Liver (tissue), 9 donors: ENCODE measurements around the gene KSR2. TPM values are rescaled to one million over a fixed set of nuclear protein-coding genes. Genes with fewer than 3 reads are reported as not detected.

ENCODE experiments used
- DNase-seq: peaks from one replicate; pipeline ENCODE4 v3.0.0-alpha.2; 2017; ENCODE audit warnings: low spot score
- H3K27ac ChIP-seq, 2 donors: one replicate each; pipeline ENCODE4 v1.7.0; 2013; ENCODE audit warnings: inconsistent platforms in 2 of 2, low read length in 2 of 2, control low read depth in 1 of 2, low read depth in 1 of 2, mild to moderate bottlenecking in 1 of 2
- H3K27me3 ChIP-seq, 4 donors: one replicate each; pipeline versions ENCODE4 v1.6.1 to v1.7.0; 2013; ENCODE audit warnings: low read length in 3 of 4, inconsistent platforms in 1 of 4, mild to moderate bottlenecking in 1 of 4, moderate library complexity in 1 of 4; ENCODE audit not compliant: control insufficient read depth in 4 of 4, insufficient read depth in 4 of 4
- H3K36me3 ChIP-seq, 4 donors: one replicate each; pipeline versions ENCODE4 v1.6.1 to v1.7.0; 2013; ENCODE audit warnings: low read length in 3 of 4, mild to moderate bottlenecking in 3 of 4, low read depth in 1 of 4, moderate library complexity in 1 of 4; ENCODE audit not compliant: control insufficient read depth in 4 of 4, insufficient read depth in 3 of 4
- H3K4me1 ChIP-seq, 4 donors: one replicate each; pipeline versions ENCODE4 v1.6.1 to v1.7.0; 2013; ENCODE audit warnings: low read length in 3 of 4, mild to moderate bottlenecking in 3 of 4, moderate library complexity in 1 of 4; ENCODE audit not compliant: control insufficient read depth in 4 of 4, insufficient read depth in 4 of 4
- H3K4me3 ChIP-seq, 3 donors: one replicate each; pipeline versions ENCODE4 v1.6.1 to v1.7.0; 2013; ENCODE audit warnings: low read length in 3 of 3, control low read depth in 1 of 3, low read depth in 1 of 3, mild to moderate bottlenecking in 1 of 3
- H3K9ac ChIP-seq, 2 donors: one replicate each; pipeline ENCODE4 v1.7.0; 2013; ENCODE audit warnings: low read length in 2 of 2, mild to moderate bottlenecking in 2 of 2, moderate library complexity in 2 of 2, control low read depth in 1 of 2, low read depth in 1 of 2
- H3K9me3 ChIP-seq, 4 donors: one replicate each; pipeline versions ENCODE4 v1.6.1 to v1.7.0; 2013; ENCODE audit warnings: low read length in 3 of 4; ENCODE audit not compliant: control insufficient read depth in 4 of 4
- CTCF ChIP-seq: fragments of 150-350 bp; IDR thresholded peaks from 2 replicates; pipeline ENCODE4 v1.5.1; 2017; ENCODE audit warnings: improper control_type of control experiment, low read depth, low read length; ENCODE audit not compliant: missing input control
- FOXA1 ChIP-seq: IDR thresholded peaks from 2 replicates; pipeline ENCODE4 v1.6.1; 2016; ENCODE audit warnings: antibody characterized with exemption
- JUND ChIP-seq, 2 donors: IDR thresholded peaks; 2 replicates each; pipeline ENCODE4 v1.6.1; 2016; ENCODE audit warnings: antibody characterized with exemption in 2 of 2
- NR2F2 ChIP-seq: IDR thresholded peaks from 2 replicates; pipeline ENCODE4 v1.6.1; 2016; ENCODE audit warnings: antibody characterized with exemption
- RAD21 ChIP-seq, 2 donors: IDR thresholded peaks; 2 replicates each; pipeline ENCODE4 v1.6.1; 2016; ENCODE audit warnings: antibody characterized with exemption in 2 of 2, mild to moderate bottlenecking in 2 of 2
- REST ChIP-seq: IDR thresholded peaks from 2 replicates; pipeline ENCODE4 v1.6.1; 2016; ENCODE audit warnings: antibody characterized with exemption, mild to moderate bottlenecking
- RXRA ChIP-seq, 2 donors: IDR thresholded peaks; 2 replicates each; pipeline ENCODE4 v1.6.1; 2017 to 2018; ENCODE audit warnings: antibody characterized with exemption in 2 of 2, mild to moderate bottlenecking in 1 of 2
- SP1 ChIP-seq: IDR thresholded peaks from 2 replicates; pipeline ENCODE4 v1.6.1; 2018; ENCODE audit warnings: antibody characterized with exemption, mild to moderate bottlenecking
- YY1 ChIP-seq: IDR thresholded peaks from 2 replicates; pipeline ENCODE4 v1.6.1; 2016; ENCODE audit warnings: antibody characterized with exemption, mild to moderate bottlenecking
- WGBS: extraction: QIAGEN DNeasy Blood & Tissue Kit; methylation state at CpG from one replicate; pipeline ENCODE4 v1.1.7; 2013; 5-methylcytosine and 5-hydroxymethylcytosine counted together
- polyA plus RNA-seq, 2 donors: library from polyadenylated mRNA; stranded (reverse) in 1 of 2; unstranded in 1 of 2; fragments of 200-250 nt in 1 of 2; fragments of >200 nt in 1 of 2; fragmentation: Nextera tagmentation in 1 of 2; extraction: Ambion mirVana in 1 of 2; gene quantifications; one replicate each; pipeline versions ENCODE4 v1.2.1 to v1.2.3, GENCODE V29; 2013 to 2015
- total RNA-seq, 2 donors: library from RNA; depleted of rRNA; stranded (reverse); fragments of >200 nt; gene quantifications; one replicate each; pipeline ENCODE4 v1.2.3, GENCODE V29; 2014
- TF ChIP-seq, protein P1 (sequence below): IDR thresholded peaks from 2 replicates; pipeline ENCODE4 v1.6.1; 2016; ENCODE audit warnings: antibody characterized with exemption
- TF ChIP-seq, protein P2 (sequence below): IDR thresholded peaks from 2 replicates; pipeline ENCODE4 v1.6.1; 2016; ENCODE audit warnings: antibody characterized with exemption
- TF ChIP-seq, protein P3 (sequence below): IDR thresholded peaks from 2 replicates; pipeline ENCODE4 v1.6.1; 2016; ENCODE audit warnings: antibody characterized with exemption
- donor health status: healthy.
- donor health status: healthy.
- donor health status: healthy.
- donor health status: healthy.
- donor health status: healthy.

Gene KSR2
- total and polyA plus RNA-seq, 4 donors = under 0.01 to 0.02 (median under 0.01) TPM; not detected in 1

- Histone ChIP-seq H3K9ac (no peak overlapping the region), H3K27me3 (no peaks in the 10 kb centered on the region), H3K9me3 (no peaks in the 10 kb centered on the region), H3K4me3 (no peak overlapping the region), H3K27ac (no peak overlapping the region), H3K4me1 (peaks cover 5 to 13% (median 6%) of the 10 kb centered on the region in 4 donors), H3K36me3 (no peaks in the 10 kb centered on the region)
- 92% methylated on average over 3 of the region's 3 CpGs for WGBS
- TF ChIP-seq, protein P1, sequence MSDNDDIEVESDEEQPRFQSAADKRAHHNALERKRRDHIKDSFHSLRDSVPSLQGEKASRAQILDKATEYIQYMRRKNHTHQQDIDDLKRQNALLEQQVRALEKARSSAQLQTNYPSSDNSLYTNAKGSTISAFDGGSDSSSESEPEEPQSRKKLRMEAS = no peak
- no peak for TF ChIP-seq NR2F2
- no peak for DNase-seq
These were observed 478.7 kb downstream of the KSR2 start for GRCh38 chr12:117490130-117490529.

DNA sequence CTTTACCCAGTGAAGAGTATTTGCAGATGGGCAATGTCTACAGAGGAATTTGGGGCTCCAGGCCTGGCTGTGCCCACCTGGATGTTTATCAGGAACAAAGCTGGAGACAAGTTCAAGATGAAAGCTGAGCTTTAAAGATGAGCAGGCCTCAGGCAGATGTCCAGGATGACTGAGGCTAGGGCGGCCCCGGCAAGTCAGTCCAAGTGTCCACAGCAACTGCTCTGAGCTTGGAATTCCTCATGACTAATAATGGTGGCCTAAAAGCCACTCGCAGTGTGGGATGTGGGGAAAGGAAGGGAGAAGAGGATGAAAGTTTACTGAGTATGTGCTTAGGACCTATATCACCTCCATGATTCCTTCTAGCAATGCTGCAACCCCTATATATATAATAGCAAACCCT is 479.1 kb downstream of the KSR2 start:
- Histone ChIP-seq H3K4me1 (peaks cover 2 to 9% (median 3%) of the 10 kb centered on the region in 4 donors), H3K4me3 (no peak overlapping the region), H3K36me3 (no peaks in the 10 kb centered on the region), H3K9ac (no peak overlapping the region), H3K27me3 (no peaks in the 10 kb centered on the region), H3K9me3 (no peaks in the 10 kb centered on the region), H3K27ac (no peak overlapping the region)
- TF ChIP-seq RAD21 (IDR thresholded peaks at IDR 0.05) (no peak), REST (no peak), RXRA (IDR thresholded peaks at IDR 0.05) (no peak), YY1 (no peak), CTCF (no peak), JUND (IDR thresholded peaks at IDR 0.05) (no peak)
- TF ChIP-seq, protein P1 = no peak
- WGBS = 94% methylated on average over 3 of the region's 3 CpGs
- no peak for DNase-seq

DNA sequence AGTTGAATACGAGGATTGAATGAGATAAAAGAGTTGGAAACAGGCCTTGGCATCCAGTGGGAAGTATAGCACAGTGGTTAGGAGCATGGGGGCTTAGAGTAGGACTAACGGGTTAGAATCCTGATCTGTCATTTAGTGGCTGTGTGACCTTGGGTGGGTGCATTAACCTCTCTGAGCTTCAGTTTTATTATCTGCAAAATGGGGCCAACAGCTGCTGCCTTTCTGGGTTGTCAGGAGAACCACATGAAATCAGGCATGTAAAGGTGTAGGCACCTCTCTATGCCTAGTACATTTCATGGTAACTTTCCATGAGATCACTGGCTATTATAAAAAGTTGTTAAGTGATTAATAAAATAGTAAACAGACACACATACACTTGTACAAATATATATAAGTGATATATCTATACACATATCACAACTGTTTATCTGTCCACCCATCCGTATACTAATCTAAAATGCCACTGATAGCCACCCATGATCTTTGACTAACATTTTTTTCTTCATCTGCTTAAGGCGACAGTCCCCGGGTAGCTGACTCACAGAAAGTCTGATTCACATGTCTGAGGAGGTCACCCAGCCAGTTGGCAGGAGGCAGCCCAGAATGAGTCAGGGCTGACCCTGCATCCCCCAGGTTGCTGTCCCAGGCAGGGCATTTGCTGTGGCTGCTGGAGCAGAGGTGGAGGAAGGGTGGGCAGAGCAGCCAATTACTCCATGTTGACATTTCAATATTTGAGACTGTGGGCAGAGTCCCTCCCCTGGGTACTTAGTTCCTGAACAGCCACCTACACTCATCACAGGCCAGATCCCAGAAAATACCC is 481.7 kb downstream of the KSR2 start:
- no peak overlapping the region for H3K4me3 ChIP-seq
- no peak overlapping the region for H3K9ac ChIP-seq
- H3K9me3 ChIP-seq = peaks cover 0 to 3% (median 1%) of the 10 kb centered on the region in 4 donors
- WGBS = 74% methylated on average over 5 of the region's 5 CpGs
- no peaks in the 10 kb centered on the region for H3K27me3 ChIP-seq
- H3K4me1 ChIP-seq = no peaks in the 10 kb centered on the region
- no peaks in the 10 kb centered on the region for H3K36me3 ChIP-seq
- DNase-seq = no peak
- H3K27ac ChIP-seq = no peak overlapping the region
- TF ChIP-seq YY1 = no peak
- no peak for TF ChIP-seq CTCF
- TF ChIP-seq, protein P2, sequence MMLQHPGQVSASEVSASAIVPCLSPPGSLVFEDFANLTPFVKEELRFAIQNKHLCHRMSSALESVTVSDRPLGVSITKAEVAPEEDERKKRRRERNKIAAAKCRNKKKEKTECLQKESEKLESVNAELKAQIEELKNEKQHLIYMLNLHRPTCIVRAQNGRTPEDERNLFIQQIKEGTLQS = no peak
- TF ChIP-seq FOXA1 = no peak
- TF ChIP-seq, protein P3, sequence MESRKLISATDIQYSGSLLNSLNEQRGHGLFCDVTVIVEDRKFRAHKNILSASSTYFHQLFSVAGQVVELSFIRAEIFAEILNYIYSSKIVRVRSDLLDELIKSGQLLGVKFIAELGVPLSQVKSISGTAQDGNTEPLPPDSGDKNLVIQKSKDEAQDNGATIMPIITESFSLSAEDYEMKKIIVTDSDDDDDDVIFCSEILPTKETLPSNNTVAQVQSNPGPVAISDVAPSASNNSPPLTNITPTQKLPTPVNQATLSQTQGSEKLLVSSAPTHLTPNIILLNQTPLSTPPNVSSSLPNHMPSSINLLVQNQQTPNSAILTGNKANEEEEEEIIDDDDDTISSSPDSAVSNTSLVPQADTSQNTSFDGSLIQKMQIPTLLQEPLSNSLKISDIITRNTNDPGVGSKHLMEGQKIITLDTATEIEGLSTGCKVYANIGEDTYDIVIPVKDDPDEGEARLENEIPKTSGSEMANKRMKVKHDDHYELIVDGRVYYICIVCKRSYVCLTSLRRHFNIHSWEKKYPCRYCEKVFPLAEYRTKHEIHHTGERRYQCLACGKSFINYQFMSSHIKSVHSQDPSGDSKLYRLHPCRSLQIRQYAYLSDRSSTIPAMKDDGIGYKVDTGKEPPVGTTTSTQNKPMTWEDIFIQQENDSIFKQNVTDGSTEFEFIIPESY = no peak
- no peak for TF ChIP-seq SP1
